HFFc6 (cell line): ENCODE results near the gene ZNF273. TPM values are rescaled to one million over a fixed set of nuclear protein-coding genes. Genes with fewer than 3 reads are reported as not detected.

Source experiments
- DNase-seq: peaks from one replicate; pipeline ENCODE4 v3.0.0-alpha.2; 2018
- H3K27ac Mint-ChIP-seq: 2 replicates; pipeline ENCODE4 v1.8.0; 2020; ENCODE audit warnings: mild to moderate bottlenecking, mixed read lengths
- H3K27me3 Mint-ChIP-seq: 2 replicates; pipeline ENCODE4 v1.8.0; 2021; ENCODE audit warnings: mild to moderate bottlenecking, moderate library complexity, mixed read lengths; ENCODE audit not compliant: insufficient read depth
- H3K36me3 Mint-ChIP-seq: 2 replicates; pipeline ENCODE4 v1.8.0; 2021; ENCODE audit warnings: low read depth, mixed read lengths
- H3K4me1 Mint-ChIP-seq: 2 replicates; pipeline ENCODE4 v1.8.0; 2020; ENCODE audit warnings: low read depth, mixed read lengths
- H3K4me3 Mint-ChIP-seq: 2 replicates; pipeline ENCODE4 v1.8.0; 2020; ENCODE audit warnings: mild to moderate bottlenecking, moderate library complexity, mixed read lengths
- H3K9me3 Mint-ChIP-seq: 2 replicates; pipeline ENCODE4 v1.8.0; 2020; ENCODE audit warnings: mild to moderate bottlenecking, mixed read lengths
- total RNA-seq, 6 experiments: library from RNA; stranded (reverse); fragmentation: NEBNext Ultra II Directional; extraction: Animal tissue kit (Norgen Biotek cat#: 25700); gene quantifications; 2 replicates in 1 of 6; 3 replicates in 5 of 6; pipeline ENCODE4 v1.2.3, GENCODE V29; 2021
- TF ChIP-seq, protein P1 (sequence below): fragments of 200-600 bp; sonication (generic); IDR thresholded peaks from 2 replicates; pipeline ENCODE4 v1.5.0; 2021; ENCODE audit warnings: antibody characterized with exemption, mild to moderate bottlenecking

The ZNF273 gene
- total RNA-seq, 6 experiments from 2014 or later, result 1.2 to 2.5 (median 2.0) TPM

- H3K27ac Mint-ChIP-seq, result peak overlapping the region; percentile 98
- H3K4me1 Mint-ChIP-seq, result peaks cover 46% of the 10 kb centered on the region
- TF ChIP-seq, protein P1, sequence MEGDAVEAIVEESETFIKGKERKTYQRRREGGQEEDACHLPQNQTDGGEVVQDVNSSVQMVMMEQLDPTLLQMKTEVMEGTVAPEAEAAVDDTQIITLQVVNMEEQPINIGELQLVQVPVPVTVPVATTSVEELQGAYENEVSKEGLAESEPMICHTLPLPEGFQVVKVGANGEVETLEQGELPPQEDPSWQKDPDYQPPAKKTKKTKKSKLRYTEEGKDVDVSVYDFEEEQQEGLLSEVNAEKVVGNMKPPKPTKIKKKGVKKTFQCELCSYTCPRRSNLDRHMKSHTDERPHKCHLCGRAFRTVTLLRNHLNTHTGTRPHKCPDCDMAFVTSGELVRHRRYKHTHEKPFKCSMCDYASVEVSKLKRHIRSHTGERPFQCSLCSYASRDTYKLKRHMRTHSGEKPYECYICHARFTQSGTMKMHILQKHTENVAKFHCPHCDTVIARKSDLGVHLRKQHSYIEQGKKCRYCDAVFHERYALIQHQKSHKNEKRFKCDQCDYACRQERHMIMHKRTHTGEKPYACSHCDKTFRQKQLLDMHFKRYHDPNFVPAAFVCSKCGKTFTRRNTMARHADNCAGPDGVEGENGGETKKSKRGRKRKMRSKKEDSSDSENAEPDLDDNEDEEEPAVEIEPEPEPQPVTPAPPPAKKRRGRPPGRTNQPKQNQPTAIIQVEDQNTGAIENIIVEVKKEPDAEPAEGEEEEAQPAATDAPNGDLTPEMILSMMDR, result no peak
- H3K9me3 Mint-ChIP-seq, result no peaks in the 10 kb centered on the region
- H3K27me3 Mint-ChIP-seq, result peaks cover 2% of the 10 kb centered on the region; the same call in 1 of the 2 replicates
- peak overlapping the region; percentile 99 for H3K4me3 Mint-ChIP-seq
- DNase-seq, result no peak
- peaks cover 19% of the 10 kb centered on the region for H3K36me3 Mint-ChIP-seq
Observed at GRCh38 chr7:64904008-64904407, 935 bp downstream of the ZNF273 start.

GRCh38 chr7:64905133-64905532 is 2.1 kb downstream of the ZNF273 start:
- Mint-ChIP-seq H3K4me1 (peaks cover 46% of the 10 kb centered on the region), H3K9me3 (no peaks in the 10 kb centered on the region), H3K27me3 (no peaks in the 10 kb centered on the region; the same call in 1 of the 2 replicates), H3K27ac (no peak overlapping the region), H3K4me3 (no peak overlapping the region), H3K36me3 (peaks cover 23% of the 10 kb centered on the region)
- TF ChIP-seq, protein P1, result no peak
- DNase-seq, result no peak

DNA sequence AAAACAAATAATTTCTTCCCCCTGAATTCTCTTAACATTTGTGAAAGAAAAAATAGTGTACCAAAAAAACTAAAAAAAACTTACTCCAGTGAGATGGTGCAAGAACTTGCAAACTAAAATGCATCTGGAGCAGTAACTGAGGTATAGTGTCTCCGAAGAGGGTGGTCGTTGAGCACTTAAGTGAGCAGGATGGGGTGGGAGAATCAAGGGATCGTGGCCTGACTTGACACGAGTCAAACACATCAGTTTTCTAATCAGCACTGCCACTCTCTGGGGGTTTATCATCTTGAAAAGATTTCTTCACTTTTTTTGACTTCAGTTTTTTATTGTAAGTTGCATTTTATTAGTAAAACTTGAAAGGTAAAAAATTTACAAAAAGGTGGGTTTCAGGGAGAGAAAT is 2.5 kb downstream of the ZNF273 start:
- DNase-seq, result no peak
- TF ChIP-seq, protein P1, result no peak
- Mint-ChIP-seq H3K27ac (no peak overlapping the region; the same call in 1 of the 2 replicates), H3K4me1 (peaks cover 46% of the 10 kb centered on the region), H3K9me3 (no peaks in the 10 kb centered on the region), H3K4me3 (no peak overlapping the region), H3K27me3 (no peaks in the 10 kb centered on the region; the same call in 1 of the 2 replicates), H3K36me3 (peaks cover 25% of the 10 kb centered on the region)

- no peaks in the 10 kb centered on the region; the same call in 1 of the 2 replicates for H3K27me3 Mint-ChIP-seq
- H3K9me3 Mint-ChIP-seq, result peaks cover 11% of the 10 kb centered on the region
- DNase-seq, result no peak
- no peak overlapping the region for H3K27ac Mint-ChIP-seq
- TF ChIP-seq, protein P1, result no peak
- peaks cover 41% of the 10 kb centered on the region for H3K4me1 Mint-ChIP-seq
- H3K36me3 Mint-ChIP-seq, result peaks cover 34% of the 10 kb centered on the region
- H3K4me3 Mint-ChIP-seq, result no peak overlapping the region
Observed at GRCh38 chr7:64907641-64908326, 4.7 kb downstream of the ZNF273 start.

DNA sequence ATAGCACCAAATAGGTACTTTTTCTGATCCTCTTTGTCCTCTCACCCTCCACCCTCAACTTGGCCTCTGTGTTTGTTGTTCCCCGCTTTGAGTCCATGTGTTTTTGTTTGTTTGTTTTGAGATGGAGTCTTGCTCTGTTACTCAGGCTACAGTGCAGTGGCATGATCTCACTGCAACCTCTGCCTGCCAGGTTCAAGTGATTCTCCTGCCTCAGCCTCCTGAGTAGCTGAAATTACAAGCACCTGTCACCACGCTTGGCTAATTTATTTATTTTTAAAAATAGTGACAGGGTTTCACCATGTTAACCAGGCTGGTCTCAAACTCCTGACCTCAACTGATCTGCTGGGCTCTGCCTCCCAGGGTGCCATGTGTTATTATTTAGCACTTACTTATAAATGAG is 5.3 kb downstream of the ZNF273 start:
- Mint-ChIP-seq H3K36me3 (peaks cover 39% of the 10 kb centered on the region), H3K9me3 (peaks cover 17% of the 10 kb centered on the region), H3K4me3 (no peak overlapping the region), H3K27me3 (no peaks in the 10 kb centered on the region; the same call in 1 of the 2 replicates), H3K4me1 (peaks cover 40% of the 10 kb centered on the region), H3K27ac (no peak overlapping the region)
- TF ChIP-seq, protein P1, result no peak
- no peak for DNase-seq
